Measurements from ENCODE around the gene SDC3.

SDC3 gene

DNA sequence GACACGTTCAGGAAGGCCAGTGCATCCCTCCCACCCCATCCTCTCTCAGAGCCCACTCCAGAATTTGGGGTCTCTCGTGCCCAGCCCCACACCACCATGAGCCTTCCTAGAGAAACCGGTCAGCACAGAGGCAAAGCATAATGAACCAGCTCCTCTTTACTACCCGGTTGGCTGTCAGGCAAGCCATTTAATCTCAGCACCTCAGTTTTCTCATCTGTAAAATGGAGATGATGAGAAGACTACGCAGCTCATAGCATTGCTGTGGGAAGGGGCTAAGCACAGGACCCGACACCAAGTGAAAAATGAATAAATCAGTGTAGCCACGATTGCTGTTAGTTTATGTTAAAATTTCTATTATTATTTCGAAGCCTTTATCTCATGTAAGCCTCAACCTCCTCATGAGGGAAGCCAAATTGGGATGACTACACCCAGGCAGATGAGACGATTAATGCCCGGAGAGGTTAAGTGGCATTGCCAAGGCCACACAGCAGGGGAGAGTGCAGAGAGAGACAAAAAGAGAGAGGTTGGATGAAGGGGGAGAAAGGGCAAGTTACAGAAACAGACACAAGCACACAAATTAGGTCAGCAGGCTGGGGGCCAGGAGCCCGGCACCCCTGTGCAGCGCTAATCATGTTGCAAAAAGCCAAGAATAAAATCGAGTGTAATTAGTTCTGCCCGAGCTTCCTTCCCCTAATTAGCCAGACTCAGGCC, 25.7 kb downstream of the SDC3 start:
- H2BK12ac ChIP-seq (ENCODE audit: low read length in 2 of 2): no peak overlapping the region
- no peaks in the 10 kb centered on the region for H3K27me3 ChIP-seq (ENCODE audit: control insufficient read depth in 1 of 2, insufficient read depth in 1 of 2, low read length in 2 of 2)
- no peak overlapping the region for H3K9ac ChIP-seq (ENCODE audit: low read length)
- H2BK5ac ChIP-seq (ENCODE audit: low read depth, low read length, poor library complexity, severe bottlenecking): no peak overlapping the region
- H2BK120ac ChIP-seq (ENCODE audit: low read depth, low read length): no peak overlapping the region
- no peak overlapping the region for H4K8ac ChIP-seq (ENCODE audit: low read length)
- H3K4me3 ChIP-seq (ENCODE audit: insufficient read depth in 1 of 2, low read depth in 1 of 2, low read length in 2 of 2): no peak overlapping the region
- H2AFZ ChIP-seq (ENCODE audit: low read depth, low read length): no peak overlapping the region
- no peak overlapping the region for H3K4ac ChIP-seq (ENCODE audit: low read depth in 1 of 2, low read length in 2 of 2)
- peaks cover 24% of the 10 kb centered on the region for H3K4me1 ChIP-seq (ENCODE audit: control insufficient read depth, insufficient read depth, low read depth, low read length)
- H2BK15ac ChIP-seq (ENCODE audit: low read depth, poor library complexity, severe bottlenecking): no peak overlapping the region
- H2AK5ac ChIP-seq (ENCODE audit: low read length, severe bottlenecking): no peak overlapping the region
- H3K79me1 ChIP-seq (replicated peaks; ENCODE audit: low read length, poor library complexity, severe bottlenecking): peaks cover 44% of the 10 kb centered on the region
- H3K27ac ChIP-seq (ENCODE audit: low read length, poor library complexity, severe bottlenecking): no peak overlapping the region
- no peak for DNase-seq
- no peak overlapping the region for H3K18ac ChIP-seq (ENCODE audit: low read depth in 1 of 2, low read length in 2 of 2)
- H4K91ac ChIP-seq (ENCODE audit: low read length): no peak overlapping the region
- peaks cover 0 to 9% of the 10 kb centered on the region in 2 experiments for H3K36me3 ChIP-seq (ENCODE audit: control insufficient read depth in 1 of 2, insufficient read depth in 2 of 2, low read depth in 1 of 2, low read length in 2 of 2)
- H3K9me3 ChIP-seq (ENCODE audit: control insufficient read depth, low read length): no peaks in the 10 kb centered on the region
- H3K23ac ChIP-seq (ENCODE audit: low read length in 2 of 2): no peak overlapping the region
- no peak overlapping the region for H3K4me2 ChIP-seq (ENCODE audit: low read length, poor library complexity, severe bottlenecking)
- H3K14ac ChIP-seq (ENCODE audit: low read length in 2 of 2): no peak overlapping the region
- 90% methylated on average over 13 of the region's 14 CpGs for WGBS

DNA sequence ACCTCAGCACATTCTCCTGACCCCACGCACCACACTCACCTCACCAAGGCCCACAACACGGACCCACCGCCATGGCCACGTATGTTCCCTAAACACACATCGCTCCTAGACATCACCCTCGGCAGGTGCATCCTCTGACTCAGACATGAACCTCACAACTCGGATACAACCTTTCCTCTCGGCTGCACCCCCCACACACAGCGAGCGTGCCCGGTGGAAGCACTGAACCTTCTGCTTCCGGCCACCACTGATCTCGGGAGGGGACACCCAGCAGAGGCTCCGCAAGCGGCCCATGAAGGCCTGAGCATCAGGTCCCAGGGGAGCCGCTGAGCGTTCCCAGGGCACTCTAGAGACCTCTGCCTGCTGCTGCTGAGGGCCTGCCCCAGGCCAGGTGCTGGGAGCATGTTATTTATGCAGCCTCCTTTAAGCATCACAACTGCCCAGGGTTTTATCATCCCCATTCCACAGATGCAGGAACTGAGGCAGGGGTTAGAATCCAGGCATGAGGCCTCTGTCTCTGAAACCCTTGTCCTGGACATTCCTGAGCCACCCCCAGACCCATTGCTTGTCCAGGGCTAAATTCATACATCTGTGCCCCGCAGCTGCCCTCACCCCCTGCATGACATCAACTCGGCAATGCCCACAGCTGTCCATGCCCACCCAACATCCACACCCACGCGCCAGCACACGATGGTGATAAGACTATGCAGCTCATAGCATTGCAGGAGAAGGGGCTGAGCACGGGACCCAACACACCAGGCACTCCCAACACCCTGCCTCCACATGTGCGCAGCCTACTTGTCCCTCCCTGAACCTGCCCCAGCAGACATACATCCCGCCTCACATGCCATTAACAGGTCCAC, 27.0 kb downstream of the SDC3 start:
- no peak overlapping the region for H3K4me3 ChIP-seq (ENCODE audit: insufficient read depth in 1 of 2, low read depth in 1 of 2, low read length in 2 of 2)
- H2BK120ac ChIP-seq (ENCODE audit: low read depth, low read length): no peak overlapping the region
- WGBS: 90% methylated on average over 25 of the region's 25 CpGs
- no peak overlapping the region for H3K27ac ChIP-seq (ENCODE audit: low read length, poor library complexity, severe bottlenecking)
- no peaks in the 10 kb centered on the region for H3K9me3 ChIP-seq (ENCODE audit: control insufficient read depth, low read length)
- no peak overlapping the region for H2BK15ac ChIP-seq (ENCODE audit: low read depth, poor library complexity, severe bottlenecking)
- no peaks in the 10 kb centered on the region for H3K27me3 ChIP-seq (ENCODE audit: control insufficient read depth in 1 of 2, insufficient read depth in 1 of 2, low read length in 2 of 2)
- H3K14ac ChIP-seq (ENCODE audit: low read length in 2 of 2): no peak overlapping the region
- no peak overlapping the region for H2BK12ac ChIP-seq (ENCODE audit: low read length in 2 of 2)
- H3K36me3 ChIP-seq (ENCODE audit: control insufficient read depth in 1 of 2, insufficient read depth in 2 of 2, low read depth in 1 of 2, low read length in 2 of 2): peaks cover 0 to 16% of the 10 kb centered on the region in 2 experiments
- no peak overlapping the region for H3K9ac ChIP-seq (ENCODE audit: low read length)
- no peak overlapping the region for H2BK5ac ChIP-seq (ENCODE audit: low read depth, low read length, poor library complexity, severe bottlenecking)
- H4K91ac ChIP-seq (ENCODE audit: low read length): no peak overlapping the region
- H3K79me1 ChIP-seq (replicated peaks; ENCODE audit: low read length, poor library complexity, severe bottlenecking): peaks cover 39% of the 10 kb centered on the region
- no peak overlapping the region for H3K4me2 ChIP-seq (ENCODE audit: low read length, poor library complexity, severe bottlenecking)
- no peak overlapping the region for H3K23ac ChIP-seq (ENCODE audit: low read length in 2 of 2)
- DNase-seq: no peak
- no peak overlapping the region for H3K4ac ChIP-seq (ENCODE audit: low read depth in 1 of 2, low read length in 2 of 2)
- no peak overlapping the region for H2AK5ac ChIP-seq (ENCODE audit: low read length, severe bottlenecking)
- peaks cover 14% of the 10 kb centered on the region for H3K4me1 ChIP-seq (ENCODE audit: control insufficient read depth, insufficient read depth, low read depth, low read length)
- no peak overlapping the region for H2AFZ ChIP-seq (ENCODE audit: low read depth, low read length)
- H4K8ac ChIP-seq (ENCODE audit: low read length): peak overlapping the region; percentile 52
- no peak overlapping the region for H3K18ac ChIP-seq (ENCODE audit: low read depth in 1 of 2, low read length in 2 of 2)

DNA sequence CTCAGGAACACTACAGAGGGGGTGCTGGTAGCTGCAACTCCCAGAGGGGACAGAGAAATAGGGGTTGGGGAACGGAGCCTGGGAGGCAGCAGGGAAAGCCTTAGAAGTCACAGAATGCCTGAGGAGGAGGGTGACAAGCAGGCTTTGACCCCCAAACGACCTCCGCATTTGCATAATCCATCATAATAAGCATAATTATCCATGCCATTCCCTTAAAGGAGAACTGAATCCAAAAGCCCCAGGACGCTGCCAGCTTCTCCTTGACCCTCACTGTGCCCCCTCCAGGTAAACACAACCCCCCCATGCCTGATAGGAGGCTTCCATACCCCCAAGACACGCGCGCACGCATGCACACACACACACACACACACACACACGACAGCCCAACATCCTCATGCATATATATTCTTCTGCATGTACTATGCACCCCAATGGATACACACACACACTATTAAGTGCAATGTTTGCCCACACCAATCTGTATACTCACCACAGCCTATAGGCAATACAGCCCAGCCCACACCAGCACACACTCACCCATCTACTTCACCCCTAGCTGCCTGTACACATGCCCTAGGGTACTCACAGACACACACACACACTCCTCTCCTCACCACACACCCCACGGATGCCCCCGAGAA, 27.8 kb downstream of the SDC3 start:
- no peak overlapping the region for H3K4me2 ChIP-seq (ENCODE audit: low read length, poor library complexity, severe bottlenecking)
- H3K79me1 ChIP-seq (replicated peaks; ENCODE audit: low read length, poor library complexity, severe bottlenecking): peaks cover 35% of the 10 kb centered on the region

More for the DNA sequence above, 27.8 kb downstream of the SDC3 start:
- DNase-seq: no peak
- H3K27me3 ChIP-seq (ENCODE audit: control insufficient read depth in 1 of 2, insufficient read depth in 1 of 2, low read length in 2 of 2): no peaks in the 10 kb centered on the region
- no peak overlapping the region for H3K4me3 ChIP-seq (ENCODE audit: insufficient read depth in 1 of 2, low read depth in 1 of 2, low read length in 2 of 2)
- H4K91ac ChIP-seq (ENCODE audit: low read length): no peak overlapping the region
- no peak overlapping the region for H3K18ac ChIP-seq (ENCODE audit: low read depth in 1 of 2, low read length in 2 of 2)
- H2AK5ac ChIP-seq (ENCODE audit: low read length, severe bottlenecking): no peak overlapping the region
- H2BK12ac ChIP-seq (ENCODE audit: low read length in 2 of 2): no peak overlapping the region
- no peak overlapping the region for H2BK15ac ChIP-seq (ENCODE audit: low read depth, poor library complexity, severe bottlenecking)
- no peaks in the 10 kb centered on the region for H3K9me3 ChIP-seq (ENCODE audit: control insufficient read depth, low read length)
- H3K9ac ChIP-seq (ENCODE audit: low read length): no peak overlapping the region
- no peak overlapping the region for H2BK120ac ChIP-seq (ENCODE audit: low read depth, low read length)
- 76% methylated on average over 11 of the region's 11 CpGs for WGBS
- no peak overlapping the region for H2BK5ac ChIP-seq (ENCODE audit: low read depth, low read length, poor library complexity, severe bottlenecking)
- H3K14ac ChIP-seq (ENCODE audit: low read length in 2 of 2): no peak overlapping the region
- H3K23ac ChIP-seq (ENCODE audit: low read length in 2 of 2): no peak overlapping the region
- no peak overlapping the region for H4K8ac ChIP-seq (ENCODE audit: low read length)
- no peak overlapping the region for H2AFZ ChIP-seq (ENCODE audit: low read depth, low read length)
- H3K36me3 ChIP-seq (ENCODE audit: control insufficient read depth in 1 of 2, insufficient read depth in 2 of 2, low read depth in 1 of 2, low read length in 2 of 2): peaks cover 0 to 21% of the 10 kb centered on the region in 2 experiments
- peaks cover 8% of the 10 kb centered on the region for H3K4me1 ChIP-seq (ENCODE audit: control insufficient read depth, insufficient read depth, low read depth, low read length)
- H3K27ac ChIP-seq (ENCODE audit: low read length, poor library complexity, severe bottlenecking): no peak overlapping the region
- H3K4ac ChIP-seq (ENCODE audit: low read depth in 1 of 2, low read length in 2 of 2): peak overlapping the region in 1 of 2 experiments; percentile 7

All from mesenchymal stem cell (in vitro differentiated cells and primary cell).